Posterior vena cava (tissue), 2 donors: Measurements from ENCODE around the gene IL18. TPM values are rescaled to one million over a fixed set of nuclear protein-coding genes. Genes with fewer than 3 reads are reported as not detected.
A peak's percentile ranks its signal among the peaks of the same experiment; 100 is the strongest.
"Not testable (repeated sequence)": the region's sequence is repeated elsewhere in the genome, so short reads cannot be mapped to it uniquely, and the experiment has no call there.

ENCODE experiments used
- DNase-seq: peaks from one replicate; pipeline ENCODE4 v3.0.0-alpha.2; 2020; ENCODE audit warnings: low spot score
- intact Hi-C, 2 donors: fragments of 100-400 bp; cut with DNase I; formaldehyde crosslinking; loops; one replicate each; pipeline versions ENCODE4 v1.14.1 to v1.14.2; 2022 to 2023
- total RNA-seq, 2 donors: library from RNA; stranded (reverse); fragmentation: NEBNext Ultra II Directional; extraction: Animal tissue kit (Norgen Biotek cat#: 25700); gene quantifications; one replicate each; pipeline ENCODE4 v1.2.1, GENCODE V29; 2021
- donor health status: DM: yes; HTN: yes; CAD: no.
- donor health status: DM: yes; HTN: yes; CAD: no.

Gene IL18
- total RNA-seq, 2 donors from 2014 or later = 7.0 to 11.3 TPM

DNA sequence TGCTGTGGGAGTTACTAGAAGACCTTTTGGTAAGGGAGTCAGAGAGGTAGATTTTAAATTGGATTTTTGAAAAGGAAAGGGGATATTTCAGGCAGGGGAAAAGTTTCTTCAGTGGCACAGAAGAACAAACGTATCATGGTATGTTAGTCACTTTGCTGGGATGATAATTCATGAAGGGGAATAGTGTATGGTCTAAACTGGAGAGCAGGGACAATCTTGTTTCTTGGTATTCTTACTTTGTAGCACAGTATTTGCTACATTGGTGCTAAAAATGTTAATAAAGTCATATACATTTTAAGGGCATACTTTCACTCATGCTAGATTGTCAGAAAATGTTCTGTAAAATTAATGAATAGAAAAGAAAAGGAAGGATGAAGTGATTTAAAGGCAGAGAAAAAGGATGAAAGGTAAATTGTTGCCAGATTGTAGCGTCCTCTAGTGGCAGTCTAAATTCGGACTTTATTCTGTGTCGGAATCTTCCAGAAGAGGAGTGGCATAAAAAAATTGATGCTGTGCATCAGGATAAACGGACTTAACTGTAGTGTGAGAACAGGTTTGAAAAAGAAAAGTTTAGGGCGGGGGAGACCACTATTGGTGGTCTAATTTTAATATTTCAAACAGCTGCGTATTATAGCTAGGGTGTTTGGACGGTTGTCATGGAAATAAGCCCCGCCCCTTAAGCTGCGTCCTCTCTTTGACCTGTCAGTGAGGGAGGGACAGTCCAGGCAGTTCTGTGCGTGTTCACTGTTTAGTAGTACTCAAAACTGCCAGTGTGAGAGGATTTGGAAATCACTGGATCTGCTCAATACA is 11.1 kb upstream of the IL18 start, which contains the start of gene BCO2:
TSS of gene BCO2 (plus strand) at position 724 of the 810 bp plus-strand sequence. CDS start 90 bp downstream, outside the sequence.
- intact Hi-C loops = no loop called here
- peak; percentile 94 for DNase-seq

GRCh38 chr11:112173152-112173551 is 9.3 kb upstream of the IL18 start:
- intact Hi-C loops = no loop called here

DNA sequence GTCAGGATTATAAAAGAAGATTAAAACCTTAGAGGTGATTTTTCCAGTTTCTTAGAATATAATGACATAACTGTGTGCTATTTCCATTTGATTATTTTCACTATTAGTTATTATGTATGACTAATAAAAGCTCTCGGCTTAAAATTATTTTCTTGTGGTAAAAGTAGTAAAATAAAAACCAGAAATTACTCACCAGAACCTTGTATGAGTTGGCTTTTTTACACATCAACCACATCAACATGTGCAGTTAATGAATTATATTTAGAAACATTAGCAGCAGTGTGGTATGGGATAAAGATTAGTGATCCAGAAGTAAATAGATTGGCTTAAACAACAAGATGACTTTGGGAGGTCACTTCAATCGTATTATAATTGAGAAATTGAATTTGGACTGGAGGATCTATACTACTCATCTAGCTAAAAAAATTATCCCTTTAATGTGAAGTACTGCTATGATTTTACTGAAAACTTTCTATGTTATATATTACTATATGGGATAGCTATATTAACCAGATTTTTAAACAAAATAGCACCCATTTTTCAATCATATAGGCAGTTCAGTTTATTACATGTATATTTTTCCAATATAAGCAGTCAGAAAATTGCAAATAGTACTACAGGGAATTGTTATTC is 8.6 kb upstream of the IL18 start:
- intact Hi-C loops = no loop called here
- DNase-seq = no peak

More at GRCh38 chr11:112173152-112173551, 9.3 kb upstream of the IL18 start:
- no peak for DNase-seq

DNA sequence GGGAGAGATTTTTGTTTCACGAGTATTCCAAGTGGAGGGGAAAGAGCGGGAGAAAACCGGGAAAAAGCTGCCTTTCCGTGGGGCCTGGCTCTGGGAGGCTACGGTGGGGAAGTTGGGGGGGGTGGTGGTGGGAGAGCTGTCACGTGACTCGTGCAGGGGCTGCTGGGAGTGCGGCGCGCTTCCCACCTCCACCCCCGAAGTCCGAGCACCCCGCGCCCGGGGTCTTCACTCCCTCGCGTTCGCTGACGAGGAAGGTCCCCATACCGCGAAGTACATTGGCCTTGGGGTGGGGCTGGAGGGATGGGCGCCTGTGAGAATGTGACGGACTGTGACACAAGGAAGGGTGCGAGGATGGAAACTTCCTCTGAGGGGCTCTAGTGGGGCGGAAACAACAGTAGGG is 3.3 kb upstream of the IL18 start, which contains the start of gene TEX12:
TSS of gene TEX12 (plus strand) at position 228 of the 400 bp plus-strand sequence. CDS start 1,897 bp downstream, outside the sequence.
- DNase-seq = no peak
- intact Hi-C loops = loop anchor here (10.0 kb wide), 1 partner anchor 52 kb away; no protein-coding TSS in a partner anchor

DNA sequence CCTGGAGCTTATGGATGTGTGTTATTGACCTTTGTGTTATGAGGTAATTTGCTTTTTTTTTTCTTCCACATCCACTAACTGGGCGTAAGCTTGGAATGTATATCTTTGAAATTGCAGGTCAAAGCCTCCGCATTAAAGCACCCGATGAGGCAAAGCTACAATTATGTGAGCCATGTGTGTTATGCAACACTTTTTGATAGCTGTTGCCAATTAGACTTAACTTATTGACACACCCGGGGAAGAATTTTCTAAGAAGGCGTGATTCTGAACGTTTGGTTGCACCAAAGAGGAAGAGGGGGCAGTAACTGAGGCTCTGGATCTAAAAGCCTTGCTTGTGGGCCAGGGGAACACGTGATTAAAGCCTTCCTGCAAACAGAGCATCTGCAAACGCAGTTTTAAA is 2.7 kb upstream of the IL18 start:
- no peak for DNase-seq
- intact Hi-C loops = loop anchor here (10.0 kb wide), 1 partner anchor 52 kb away; no protein-coding TSS in a partner anchor

- DNase-seq = no peak
- intact Hi-C loops = loop anchor here (10.0 kb wide), 1 partner anchor 50 kb away; no protein-coding TSS in a partner anchor
Observed at GRCh38 chr11:112165049-112165448, 1.2 kb upstream of the IL18 start.

DNA sequence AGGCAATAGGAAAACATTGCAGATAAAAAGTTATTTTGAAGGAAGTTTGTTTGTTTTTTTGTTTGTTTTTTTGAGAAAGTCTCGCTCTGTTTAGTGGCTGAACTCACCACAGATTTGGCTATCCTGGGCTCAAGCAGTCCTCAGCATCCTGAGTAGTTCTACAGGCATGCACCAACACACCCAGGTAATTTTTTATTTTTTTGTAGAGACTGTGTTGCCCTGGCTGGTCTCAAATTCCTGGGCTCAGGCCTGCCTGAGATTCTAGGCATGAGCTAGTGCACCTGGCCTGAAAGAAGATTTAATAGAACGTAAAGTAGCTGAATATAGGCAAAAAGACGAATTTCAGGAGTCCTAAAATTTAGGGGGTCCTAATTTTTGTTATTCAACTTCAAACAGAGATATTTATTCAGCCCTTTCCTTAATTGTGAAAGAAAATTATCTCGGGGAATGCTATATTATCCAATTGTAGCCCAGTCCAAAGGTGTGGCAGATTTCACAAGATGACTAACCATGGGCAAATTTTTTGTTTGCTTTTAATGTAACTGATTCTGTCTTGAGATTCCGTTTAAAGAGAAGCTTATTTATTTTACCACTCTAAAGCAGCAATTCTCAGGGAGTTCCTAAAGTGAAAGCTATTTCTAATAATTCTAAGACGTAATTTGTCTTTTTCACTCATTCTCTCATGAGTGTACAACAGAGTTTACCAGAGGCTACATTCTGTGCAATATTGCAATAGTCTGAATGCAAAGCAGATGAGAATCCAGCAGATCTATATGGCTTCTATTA is 940 bp downstream of the IL18 start:
- DNase-seq = no peak
- intact Hi-C loops = loop anchor here (10.0 kb wide), 1 partner anchor 48 kb away; no protein-coding TSS in a partner anchor

DNA sequence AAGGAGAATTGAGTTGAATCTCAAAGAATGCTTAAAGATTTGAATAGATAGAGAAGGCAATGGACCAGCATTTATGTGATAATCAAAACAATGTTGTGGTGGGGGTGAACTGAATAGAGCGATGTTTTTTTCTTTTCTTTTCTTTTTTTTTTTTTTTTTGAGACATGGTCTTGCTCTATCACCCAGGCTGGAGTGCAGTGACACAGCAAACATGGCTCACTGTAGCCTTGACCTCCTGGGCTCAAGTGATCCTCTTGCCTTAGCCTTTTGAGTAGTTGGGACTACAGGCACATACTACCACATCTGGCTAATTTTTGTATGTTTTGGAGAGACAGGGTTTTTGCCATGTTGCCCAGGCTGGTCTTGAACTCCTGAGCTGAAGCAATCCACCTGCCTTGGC is 1.7 kb downstream of the IL18 start:
- DNase-seq = not testable (repeated sequence)

DNA sequence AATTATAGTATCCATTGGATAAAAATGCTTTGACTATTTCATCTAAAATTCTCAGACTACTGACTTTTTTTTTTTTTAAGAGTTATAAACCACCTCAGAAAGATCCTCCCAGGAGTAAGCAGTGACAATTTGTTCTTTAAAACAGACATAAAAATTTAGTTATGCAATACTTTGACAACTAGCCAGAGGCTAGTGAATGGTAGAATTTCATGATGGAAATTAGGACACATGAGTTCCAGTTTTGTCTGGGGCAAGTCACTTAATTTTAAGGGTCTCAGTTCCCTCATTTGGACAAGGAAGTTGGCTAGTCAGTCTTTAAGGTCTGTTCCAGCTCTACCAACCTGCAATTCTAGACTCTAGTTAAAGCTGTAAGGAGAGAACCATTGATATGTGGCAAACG is 2.9 kb downstream of the IL18 start:
- intact Hi-C loops = loop anchor here (10.0 kb wide), 1 partner anchor 46 kb away; no protein-coding TSS in a partner anchor
- no peak for DNase-seq

More for the DNA sequence above, 1.7 kb downstream of the IL18 start:
- intact Hi-C loops = loop anchor here (10.0 kb wide), 1 partner anchor 47 kb away; no protein-coding TSS in a partner anchor

GRCh38 chr11:112160091-112160848 is 3.6 kb downstream of the IL18 start:
- intact Hi-C loops = loop anchor here (10.0 kb wide), 1 partner anchor 45 kb away; no protein-coding TSS in a partner anchor

DNA sequence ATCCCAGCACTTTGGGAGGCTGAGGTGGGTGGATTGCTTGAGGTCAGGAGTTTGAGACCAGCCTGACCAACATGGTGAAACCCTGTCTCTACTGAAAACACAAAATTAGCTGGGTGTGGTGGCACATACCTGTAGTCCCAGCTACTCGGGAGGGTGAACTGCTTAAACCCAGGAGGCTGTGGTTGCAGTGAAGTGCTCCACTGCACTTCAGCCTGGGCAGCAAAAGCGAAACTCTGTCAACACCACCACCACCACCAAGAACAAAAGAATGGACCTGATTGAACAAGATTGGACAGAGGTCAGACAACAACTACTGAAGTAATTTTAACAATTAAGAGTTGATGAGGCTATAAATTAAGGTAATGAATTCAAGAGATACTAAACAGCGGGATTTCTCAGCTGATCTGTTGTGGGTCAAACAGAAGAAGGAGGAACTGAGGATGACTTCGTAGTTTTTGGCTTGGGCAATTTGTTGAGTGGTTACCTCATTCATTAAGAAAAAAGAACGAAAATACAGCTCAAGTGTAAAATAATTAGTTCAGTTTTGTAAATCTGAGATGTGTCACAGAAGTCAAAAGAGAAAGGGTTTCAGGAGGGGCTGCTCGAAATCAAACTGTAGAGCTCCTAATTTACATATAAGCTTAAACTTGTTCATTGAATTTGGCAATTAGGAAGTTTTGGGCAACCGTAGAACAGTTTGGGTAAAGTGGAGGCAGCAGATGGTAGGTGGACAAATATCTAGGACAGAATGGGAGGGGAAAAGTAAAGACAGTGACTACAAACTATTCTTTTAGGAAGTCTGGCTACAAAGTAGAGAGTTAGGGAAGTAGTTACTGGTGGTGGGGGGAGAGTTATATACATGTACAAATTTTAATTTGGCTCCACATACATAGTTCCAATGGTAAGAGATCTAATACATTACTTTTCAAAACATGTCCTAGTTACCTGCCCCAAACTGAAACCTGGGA is 4.5 kb downstream of the IL18 start:
- no peak for DNase-seq
- intact Hi-C loops = loop anchor here (10.0 kb wide), 1 partner anchor 45 kb away; no protein-coding TSS in a partner anchor

More at GRCh38 chr11:112160091-112160848, 3.6 kb downstream of the IL18 start:
- DNase-seq = no peak

DNA sequence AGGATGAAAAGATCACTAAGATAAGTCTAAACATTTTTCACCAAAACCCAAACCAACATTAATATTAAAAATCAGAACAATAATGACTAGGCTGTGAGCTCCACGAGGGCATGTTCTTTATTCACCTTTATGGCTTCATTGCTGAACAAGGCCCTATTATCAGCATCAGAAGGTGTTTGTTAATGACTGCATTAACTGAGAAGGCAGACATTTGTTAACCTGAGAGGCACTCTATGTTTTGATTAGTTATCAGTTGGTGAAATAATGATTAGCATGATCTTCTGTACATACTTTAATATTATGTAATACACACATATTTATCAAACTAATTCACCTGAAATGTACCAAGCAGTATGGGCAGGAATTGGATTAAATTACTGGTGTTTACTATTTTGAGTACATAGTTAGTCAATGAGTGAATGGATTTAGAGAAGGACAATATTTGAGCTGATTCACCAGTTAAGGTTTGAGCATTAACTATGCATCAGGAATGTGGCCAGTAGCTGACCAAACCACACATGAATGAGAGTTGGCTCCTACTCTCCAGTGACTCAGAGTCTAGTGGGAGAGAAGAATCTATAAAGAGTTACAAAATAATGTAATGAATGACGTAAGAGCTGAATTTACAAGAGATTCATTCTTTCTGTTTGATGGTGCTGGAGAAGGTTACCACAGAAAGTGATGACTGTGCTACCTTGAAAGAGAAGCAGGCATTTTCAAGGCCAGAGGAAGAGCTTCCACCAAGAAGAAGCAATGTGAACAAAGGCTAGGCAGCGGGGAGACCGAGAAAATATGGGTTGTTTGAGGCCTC is 6.7 kb downstream of the IL18 start:
- intact Hi-C loops = no loop called here
- no peak for DNase-seq

DNA sequence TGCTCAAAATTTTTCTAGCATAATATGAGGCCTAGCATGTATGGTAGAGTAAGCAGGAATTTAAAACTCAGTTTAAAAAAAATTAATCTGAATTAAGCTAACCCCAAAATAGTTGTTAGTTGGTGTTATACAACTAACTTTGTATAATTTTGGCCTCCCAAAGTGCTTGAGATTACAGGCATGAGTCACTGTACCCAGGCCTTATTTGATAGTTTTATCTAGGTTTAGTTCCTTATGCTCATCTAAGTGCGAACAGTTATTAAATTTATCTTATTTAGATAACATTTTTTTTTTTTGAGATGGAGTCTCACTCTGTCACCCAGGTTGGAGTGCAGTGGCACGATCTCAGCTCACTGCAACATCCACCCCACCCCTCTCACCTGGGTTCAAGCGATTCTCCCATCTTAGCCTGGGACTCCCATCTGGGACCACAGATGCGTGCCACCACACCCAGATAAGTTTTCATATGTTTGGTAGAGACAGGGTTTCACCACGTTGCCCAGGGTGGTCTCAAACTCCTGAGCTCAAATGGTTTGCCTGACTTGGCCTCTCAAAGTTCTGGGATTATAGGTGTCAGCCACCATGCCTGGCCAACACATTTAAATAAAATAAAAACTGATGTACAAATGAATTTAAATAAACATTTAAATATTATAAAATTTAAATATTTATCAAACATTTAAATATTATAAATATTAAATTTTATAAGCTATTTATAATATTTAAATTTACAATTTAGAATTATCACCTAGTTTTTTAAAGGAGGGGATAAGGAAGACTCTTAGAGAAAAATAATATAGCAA is 7.5 kb downstream of the IL18 start:
- no peak for DNase-seq
- intact Hi-C loops = no loop called here

GRCh38 chr11:112150517-112150916 is 13.4 kb downstream of the IL18 start:
- intact Hi-C loops = no loop called here
- DNase-seq = no peak

- intact Hi-C loops = loop anchor here in 1 of 2 donors (5.0 kb wide), 1 partner anchor 1206 kb away; no protein-coding TSS in a partner anchor
Observed at GRCh38 chr11:112143597-112143996, 20.3 kb downstream of the IL18 start.

GRCh38 chr11:112134473-112134872 is 29.4 kb downstream of the IL18 start:
- no peak for DNase-seq
- intact Hi-C loops = no loop called here

More at GRCh38 chr11:112143597-112143996, 20.3 kb downstream of the IL18 start:
- no peak for DNase-seq
